HPDE6-E6E7 (cell line): ENCODE data around the gene TMCO4.
"Not testable (repeated sequence)": the region's sequence is repeated elsewhere in the genome, so short reads cannot be mapped to it uniquely, and the experiment has no call there.

Source experiments
- DNase-seq: peaks from one replicate; pipeline ENCODE4 v3.0.0; 2011; ENCODE audit warnings: missing footprints; ENCODE audit errors: extremely low spot score

The TMCO4 gene

GRCh38 chr1:19639999-19640362, 159.7 kb downstream of the TMCO4 start:
- peak; percentile 67 for DNase-seq

GRCh38 chr1:19639228-19639627, 160.5 kb downstream of the TMCO4 start:
- not testable (repeated sequence) for DNase-seq

- no peak for DNase-seq
Observed at GRCh38 chr1:19637606-19638005, 162.1 kb downstream of the TMCO4 start.

- DNase-seq: not testable (repeated sequence)
Observed at GRCh38 chr1:19636749-19637148, 163.0 kb downstream of the TMCO4 start.

- no peak for DNase-seq
Observed at GRCh38 chr1:19636065-19636464, 163.7 kb downstream of the TMCO4 start.

GRCh38 chr1:19635646-19636045, 164.1 kb downstream of the TMCO4 start:
- no peak for DNase-seq

- DNase-seq: not testable (repeated sequence)
Observed at GRCh38 chr1:19635064-19635463, 164.7 kb downstream of the TMCO4 start.

- DNase-seq: no peak
Observed at GRCh38 chr1:19633106-19633505, 166.6 kb downstream of the TMCO4 start.
